Anterior cingulate cortex (tissue), 58 donors: ENCODE measurements around the gene MTR.

Source experiments
- DNase-seq, 58 donors: peaks; one replicate each; lab custom pipeline; 2025; lab: John Stamatoyannopoulos, UW

Gene MTR

GRCh38 chr1:236795035-236795756 lies at the start of gene MTR:
Gene MTR (plus strand): TSS chr1:236795292. CDS start chr1:236795704, 412 bp downstream.
- peak; percentile 69 to 99 (median 97) for DNase-seq

GRCh38 chr1:236746785-236747184 lies 48.3 kb upstream of the MTR start:
- DNase-seq = no peak

- no peak for DNase-seq
These were observed 47.6 kb upstream of the MTR start for GRCh38 chr1:236747311-236747985.

DNA sequence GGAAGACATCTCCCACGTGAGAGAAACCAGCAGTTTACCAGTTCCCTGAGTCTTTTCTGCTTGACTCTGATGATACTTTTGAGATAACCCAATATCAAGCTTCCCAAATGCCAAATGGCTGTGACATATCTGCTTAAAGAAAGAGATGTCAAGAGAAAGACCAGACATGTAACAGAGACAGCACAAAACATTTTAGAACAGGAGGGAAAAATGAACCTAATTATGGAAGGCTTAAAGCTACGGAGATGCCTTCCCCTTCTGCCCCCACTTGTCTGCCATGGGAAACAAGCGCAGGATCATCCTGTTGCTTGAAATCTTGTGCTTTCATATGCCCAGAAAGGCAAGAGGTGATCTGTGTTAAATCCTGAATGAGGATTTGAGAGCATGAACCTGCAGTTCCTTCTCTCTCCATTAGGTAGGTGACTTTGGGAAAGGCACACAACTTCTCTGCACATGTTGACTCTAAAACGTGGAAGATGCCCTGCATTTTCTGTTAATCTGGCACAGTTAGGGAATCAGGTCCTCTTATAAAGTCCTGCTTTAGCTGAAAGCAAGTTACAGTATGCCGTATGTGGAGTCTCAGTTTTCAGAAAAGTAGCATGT lies 46.7 kb upstream of the MTR start:
- DNase-seq = no peak

DNA sequence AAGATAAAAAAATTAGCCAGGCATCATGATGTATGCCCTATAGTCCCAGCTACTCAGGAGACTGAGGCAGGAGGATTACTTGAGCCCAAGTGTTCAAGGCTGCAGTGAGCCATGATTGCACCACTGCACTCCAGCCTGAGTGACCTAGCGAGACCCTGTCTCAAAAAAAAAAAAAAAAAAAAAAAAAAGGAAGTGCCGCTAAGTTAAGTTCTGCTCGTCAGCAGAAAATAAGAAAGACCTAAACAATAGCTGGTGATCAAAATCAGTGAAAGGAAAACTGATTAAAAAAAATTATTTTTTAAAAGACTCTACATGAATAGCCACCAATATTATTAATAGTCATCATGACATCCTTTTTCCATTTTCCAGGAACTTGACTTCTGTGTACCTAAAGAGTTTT lies 44.2 kb upstream of the MTR start:
- DNase-seq = no peak

DNA sequence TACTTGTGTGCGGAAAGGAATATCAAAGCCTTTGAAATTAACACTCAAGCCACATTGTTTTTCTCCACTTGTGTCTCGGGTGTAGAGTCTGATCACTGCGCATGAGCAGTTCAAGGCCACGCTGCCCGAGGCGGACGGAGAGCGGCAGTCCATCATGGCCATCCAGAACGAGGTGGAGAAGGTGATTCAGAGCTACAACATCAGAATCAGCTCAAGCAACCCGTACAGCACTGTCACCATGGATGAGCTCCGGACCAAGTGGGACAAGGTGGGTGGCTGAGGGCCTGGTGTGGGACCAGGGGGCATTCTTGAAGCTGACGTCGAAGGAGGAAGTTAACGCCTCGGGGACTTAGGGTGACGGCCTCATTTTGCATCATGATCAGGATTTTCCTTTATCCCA lies 43.7 kb upstream of the MTR start:
- no peak for DNase-seq

- no peak for DNase-seq
These were observed 43.2 kb upstream of the MTR start for GRCh38 chr1:236751935-236752334.

- DNase-seq = peak in 10 of 58 donors; percentile 6 to 39 (median 18)
These were observed 41.6 kb upstream of the MTR start for GRCh38 chr1:236753516-236753915.

- DNase-seq = peak in 1 of 58 donors; percentile 25
These were observed 41.1 kb upstream of the MTR start for GRCh38 chr1:236753964-236754363.

- DNase-seq = no peak
These were observed 40.4 kb upstream of the MTR start for GRCh38 chr1:236754525-236755210.

- DNase-seq = no peak
These were observed 37.5 kb upstream of the MTR start for GRCh38 chr1:236757640-236758039.

GRCh38 chr1:236759252-236759859 lies 35.7 kb upstream of the MTR start:
- DNase-seq = peak in 1 of 58 donors; percentile 6

GRCh38 chr1:236760480-236760879 lies 34.6 kb upstream of the MTR start:
- DNase-seq = no peak

- no peak for DNase-seq
These were observed 34.1 kb upstream of the MTR start for GRCh38 chr1:236760986-236761385.

- DNase-seq = no peak
These were observed 33.5 kb upstream of the MTR start for GRCh38 chr1:236761397-236762132.

GRCh38 chr1:236762410-236762809 lies 32.7 kb upstream of the MTR start:
- DNase-seq = peak in 2 of 58 donors; percentile 7 to 12

- DNase-seq = no peak
These were observed 29.3 kb upstream of the MTR start for GRCh38 chr1:236765831-236766230.

DNA sequence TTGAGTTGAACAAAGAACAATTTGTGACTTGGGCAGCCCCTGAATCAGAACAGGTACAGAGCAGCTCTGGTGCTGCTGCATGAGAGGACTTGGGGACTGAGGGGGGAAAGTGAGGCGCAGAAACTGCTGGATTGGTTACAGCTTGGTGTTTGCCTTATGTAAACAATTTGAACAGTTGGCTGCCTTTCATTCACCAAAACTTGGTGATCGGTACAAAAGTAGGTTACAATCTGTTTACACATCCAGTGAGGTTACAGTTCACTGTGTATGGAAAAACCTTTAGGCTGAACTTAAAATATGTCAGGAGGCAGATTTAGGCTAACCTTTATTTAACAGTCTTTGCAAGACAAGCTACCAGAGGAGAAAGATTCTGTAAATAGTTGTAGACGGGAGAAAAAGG lies 28.6 kb upstream of the MTR start:
- no peak for DNase-seq

- no peak for DNase-seq
These were observed 27.8 kb upstream of the MTR start for GRCh38 chr1:236767276-236767675.

- DNase-seq = no peak
These were observed 26.5 kb upstream of the MTR start for GRCh38 chr1:236768601-236769000.
